NOMO-1 treated with dmso at 0.1 percent for 144 hours (cell line): ENCODE measurements around the gene FBXO34.
A peak's percentile ranks its signal among the peaks of the same experiment; 100 is the strongest.
"Not testable (repeated sequence)": the region's sequence is repeated elsewhere in the genome, so short reads cannot be mapped to it uniquely, and the experiment has no call there.

ENCODE experiments used
- DNase-seq: peaks from one replicate; lab custom pipeline; 2025; ENCODE audit not compliant: unreplicated experiment; lab: John Stamatoyannopoulos, UW

Gene FBXO34

GRCh38 chr14:55306938-55307589 lies 35.8 kb downstream of the FBXO34 start:
- DNase-seq = no peak

DNA sequence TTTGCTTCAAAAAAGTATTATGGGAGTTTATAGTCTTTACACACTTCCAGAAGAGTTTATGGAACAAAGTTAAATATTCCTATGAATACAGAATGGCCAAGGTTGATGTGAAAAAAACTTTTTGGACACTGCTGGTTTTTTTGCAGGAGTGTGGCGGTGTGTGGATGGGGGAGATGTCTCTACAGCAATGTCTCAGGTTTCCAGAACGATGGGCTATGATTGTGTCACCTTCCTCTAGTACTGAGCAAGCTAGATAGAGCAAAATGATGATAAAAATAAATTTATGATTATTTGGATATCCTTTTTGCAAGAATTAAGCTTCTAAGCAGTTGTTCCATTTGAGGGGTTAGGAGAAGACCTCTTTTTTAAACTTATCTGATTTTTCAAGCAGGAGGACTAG lies 37.9 kb downstream of the FBXO34 start:
- DNase-seq = no peak

DNA sequence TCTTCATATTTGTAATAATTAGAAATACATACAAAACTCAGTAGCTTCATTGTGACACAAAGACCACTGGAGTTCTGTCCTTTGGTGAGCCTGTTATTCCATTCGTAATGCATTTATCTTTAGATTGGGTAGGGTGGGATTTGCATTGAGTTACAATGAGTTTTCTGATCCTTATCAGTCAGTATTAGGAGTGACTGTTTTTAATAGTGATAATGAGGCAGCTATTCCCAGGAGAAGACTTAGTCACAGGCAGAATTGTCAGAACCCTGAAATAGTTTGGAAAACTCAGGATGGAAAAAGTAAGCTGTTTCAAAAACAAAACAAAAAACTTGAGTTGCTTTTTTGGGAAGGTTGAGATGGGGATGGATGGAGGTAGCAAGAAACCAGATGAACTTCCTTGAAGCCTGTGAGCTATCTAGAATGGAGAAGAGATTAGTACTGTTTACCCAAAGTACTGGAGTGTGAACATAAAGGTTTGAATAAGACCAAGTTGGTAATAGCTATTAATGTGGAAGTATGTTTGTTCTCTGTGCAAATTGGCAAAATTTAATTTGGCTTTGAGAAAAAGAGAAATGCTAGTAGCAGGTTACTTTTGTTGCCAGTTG lies 38.6 kb downstream of the FBXO34 start:
- DNase-seq = no peak

GRCh38 chr14:55312379-55313030 lies 41.3 kb downstream of the FBXO34 start:
- not testable (repeated sequence) for DNase-seq

DNA sequence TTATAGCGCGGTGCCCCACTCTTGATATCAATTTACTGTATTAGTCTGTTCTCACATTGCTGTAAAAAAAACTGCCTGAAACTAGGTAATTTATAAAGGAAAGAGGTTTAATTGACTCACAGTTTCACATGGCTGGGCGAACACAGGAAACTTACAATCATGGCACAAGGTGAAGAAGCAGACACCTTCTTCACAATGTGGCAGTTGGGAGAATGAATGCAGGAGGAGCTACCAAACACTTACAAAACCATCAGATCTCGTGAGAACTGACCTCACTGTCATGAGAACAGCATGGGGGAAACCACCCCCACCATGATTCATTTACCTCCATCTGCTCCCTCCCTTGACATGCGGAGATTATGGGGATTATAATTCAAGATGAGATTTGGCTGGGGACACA lies 42.3 kb downstream of the FBXO34 start:
- DNase-seq = no peak

GRCh38 chr14:55314449-55314848 lies 43.2 kb downstream of the FBXO34 start:
- DNase-seq = no peak

DNA sequence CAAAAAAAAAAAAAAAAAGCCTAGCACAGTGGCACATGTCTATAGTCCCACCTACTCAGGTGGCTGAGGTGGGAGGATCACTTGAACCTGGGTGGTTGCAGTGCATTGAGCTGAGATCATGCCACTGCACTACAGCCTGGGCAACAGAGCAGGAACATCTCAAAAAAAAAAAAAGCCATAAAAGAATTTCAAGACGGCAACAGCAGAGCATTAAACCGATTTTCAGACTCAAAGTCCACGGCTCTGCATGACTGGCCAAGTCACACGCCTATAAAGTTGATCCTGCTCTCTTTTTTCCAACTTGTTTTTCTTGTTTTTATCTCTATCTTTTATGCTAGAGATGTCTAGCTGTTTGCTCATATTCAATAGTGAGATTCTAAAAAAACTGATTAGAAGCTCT lies 45.3 kb downstream of the FBXO34 start:
- DNase-seq = no peak

- no peak for DNase-seq
These were observed 46.5 kb downstream of the FBXO34 start for GRCh38 chr14:55317542-55318306.

DNA sequence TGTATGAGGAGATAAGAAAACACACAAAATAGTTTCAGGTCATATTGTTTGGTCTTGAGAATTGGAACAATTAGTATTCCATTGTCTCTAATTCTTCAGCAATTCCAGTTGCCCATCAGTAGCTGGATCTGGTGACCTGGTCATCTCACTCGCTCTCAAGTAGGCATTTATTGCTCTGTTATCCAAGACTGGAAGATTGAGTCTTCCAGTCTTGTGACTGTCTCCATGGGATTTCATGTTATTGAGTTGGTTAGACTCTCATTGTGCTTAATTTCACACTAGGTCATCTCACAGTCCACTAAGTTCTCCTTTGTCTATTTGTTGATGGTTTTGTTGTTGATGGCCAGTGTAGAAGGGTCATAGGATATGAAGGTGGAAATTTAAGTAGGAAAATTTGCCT lies 47.5 kb downstream of the FBXO34 start:
- DNase-seq = no peak

DNA sequence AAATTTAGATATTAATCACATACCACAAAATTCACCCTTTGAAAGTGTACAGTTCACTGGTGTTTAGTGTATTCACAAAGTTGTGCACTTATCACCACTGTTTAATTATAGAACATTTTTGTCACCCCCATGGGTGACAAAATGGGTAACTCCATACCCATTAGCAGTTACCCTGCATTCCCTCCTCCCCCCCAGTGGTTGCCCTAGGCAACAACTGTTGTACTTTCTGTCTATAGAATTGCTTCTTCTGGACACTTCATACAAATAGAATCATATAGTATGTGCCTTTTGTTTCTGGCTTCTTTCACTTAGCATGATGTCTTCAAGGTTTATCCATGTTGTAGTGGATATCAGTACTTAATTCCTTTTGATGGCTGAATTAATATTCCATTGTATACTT lies 52.7 kb downstream of the FBXO34 start:
- no peak for DNase-seq

GRCh38 chr14:55324812-55325211 lies 53.6 kb downstream of the FBXO34 start:
- no peak for DNase-seq

DNA sequence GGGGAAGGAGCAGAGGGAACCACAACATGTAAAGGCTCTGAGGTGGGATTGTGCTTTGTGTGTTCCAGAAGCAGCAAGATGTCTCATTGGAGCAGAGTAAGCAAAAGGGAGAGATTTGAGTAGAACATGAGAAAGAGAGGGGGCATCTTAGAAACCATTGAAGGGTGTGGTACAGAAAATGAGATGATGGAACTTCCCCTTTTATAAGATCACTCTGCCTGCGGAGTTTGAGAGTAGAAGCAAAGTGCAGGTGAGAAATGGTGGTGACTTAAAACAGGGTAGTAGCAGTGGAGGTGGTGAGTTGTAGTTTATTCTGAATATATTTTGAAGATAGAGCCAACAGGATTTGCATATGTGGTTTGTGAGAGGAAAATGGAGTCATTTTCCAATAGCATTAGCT lies 56.0 kb downstream of the FBXO34 start:
- DNase-seq = peak; percentile 25

DNA sequence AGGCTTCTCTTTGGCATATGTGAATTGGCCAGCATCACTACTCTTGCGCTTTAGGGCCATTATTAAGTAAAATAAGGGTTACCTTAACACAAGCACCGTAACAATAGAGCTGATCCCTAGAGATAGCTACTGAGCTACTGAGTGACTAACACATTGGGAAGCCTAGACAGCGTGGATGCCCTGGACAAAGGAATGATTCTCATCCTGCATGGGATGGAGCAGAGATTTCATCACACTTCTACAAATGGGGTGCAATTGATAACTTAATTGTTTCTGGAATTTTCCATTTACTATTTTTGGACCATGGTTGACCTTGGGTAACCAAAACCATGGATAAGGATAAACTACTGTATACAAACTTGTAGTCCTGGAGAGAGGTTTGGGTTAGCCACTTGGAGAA lies 57.1 kb downstream of the FBXO34 start:
- no peak for DNase-seq

- DNase-seq = no peak
These were observed 58.9 kb downstream of the FBXO34 start for GRCh38 chr14:55329999-55330710.

DNA sequence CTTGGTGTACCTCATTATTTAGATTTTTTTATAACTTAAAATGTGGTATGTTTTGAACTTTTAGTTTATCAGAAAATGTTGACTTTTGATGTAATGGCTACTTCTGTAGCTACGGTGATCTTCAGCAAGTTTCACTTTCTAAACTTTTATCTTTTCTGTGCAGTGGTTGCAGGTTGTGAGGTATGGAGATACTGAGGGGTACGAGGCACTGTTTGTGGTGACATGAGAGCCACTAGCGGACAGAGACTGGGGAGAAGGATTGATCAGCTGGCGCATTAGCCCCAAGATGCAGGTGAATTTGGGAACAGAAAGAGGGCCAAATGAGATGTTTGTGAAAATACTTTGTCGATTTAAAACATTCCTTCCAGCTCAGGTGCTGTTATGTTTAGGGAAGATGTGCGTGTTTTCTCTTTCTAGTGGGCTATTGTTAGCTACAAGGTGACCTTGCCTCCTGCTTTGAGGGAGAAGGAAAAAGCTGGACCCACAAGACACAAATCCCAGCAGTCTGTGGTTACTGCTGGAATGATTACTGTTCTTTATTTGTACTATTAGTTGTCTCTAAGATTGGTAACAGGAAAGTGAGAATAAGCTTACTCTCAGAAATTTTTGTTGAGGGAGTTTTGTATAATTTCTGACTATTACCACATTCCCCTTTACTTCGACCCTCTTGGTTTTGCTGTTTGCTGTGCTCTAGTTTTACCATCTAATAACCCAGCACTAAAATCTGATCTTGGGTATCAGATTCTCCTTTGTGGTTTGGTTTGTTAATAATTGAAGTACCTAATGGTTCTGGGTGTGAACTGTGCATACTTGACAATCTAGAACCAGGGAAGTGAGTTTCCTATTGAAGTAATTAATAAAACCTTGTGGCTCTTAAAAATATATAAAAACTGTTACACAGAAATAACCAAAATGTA lies 61.7 kb downstream of the FBXO34 start:
- DNase-seq = no peak

GRCh38 chr14:55333711-55334485 lies 62.7 kb downstream of the FBXO34 start:
- no peak for DNase-seq

- no peak for DNase-seq
These were observed 64.9 kb downstream of the FBXO34 start for GRCh38 chr14:55336162-55336561.

DNA sequence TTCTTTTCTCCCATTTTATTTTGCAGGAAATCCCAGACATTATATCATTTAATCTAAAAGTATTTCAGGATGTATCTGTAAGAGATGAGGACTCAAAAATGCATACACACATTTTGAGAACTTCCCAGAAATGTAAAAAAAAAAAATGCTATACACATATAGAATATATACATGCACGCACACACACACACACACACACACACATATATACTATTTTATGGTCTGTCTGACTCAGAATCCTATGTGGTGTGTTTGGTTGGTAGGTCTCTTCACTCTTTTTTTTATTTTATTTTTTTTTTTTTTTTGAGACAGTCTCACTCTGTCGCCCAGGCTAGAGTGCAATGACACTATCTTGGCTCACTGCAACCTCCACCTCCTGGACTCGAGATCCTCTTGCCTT lies 65.5 kb downstream of the FBXO34 start:
- no peak for DNase-seq

DNA sequence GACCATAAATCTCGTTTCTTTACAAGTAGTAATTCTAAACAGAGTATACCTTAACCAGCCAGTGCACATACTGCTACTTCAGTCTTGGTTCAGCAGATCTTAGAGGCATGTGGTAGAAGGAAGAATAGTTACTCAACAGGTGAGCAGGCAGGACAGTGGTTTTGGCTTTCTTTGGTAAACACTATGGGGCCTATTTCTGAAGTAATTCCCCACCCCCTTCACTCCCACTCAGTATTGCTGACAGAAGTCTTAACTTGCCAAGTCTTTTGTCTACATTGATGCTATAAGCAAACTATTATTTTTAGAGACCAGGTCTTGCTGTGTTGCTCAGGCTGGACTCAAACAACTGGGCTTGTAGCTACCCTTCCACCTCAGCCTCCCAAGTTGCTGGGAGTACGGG lies 68.5 kb downstream of the FBXO34 start:
- DNase-seq = no peak
